Stomach smooth muscle (tissue), 2 donors: ENCODE results near the gene TRAK2.

Experiments used
- H3K27ac ChIP-seq: one replicate; pipeline ENCODE4 v1.7.0; 2013; ENCODE audit warnings: mild to moderate bottlenecking, low read length, inconsistent platforms
- H3K27me3 ChIP-seq, 2 donors: one replicate each; pipeline ENCODE4 v1.7.0; 2013; ENCODE audit warnings: low read length in 2 of 2; ENCODE audit not compliant: insufficient read depth in 2 of 2, control insufficient read depth in 1 of 2
- H3K36me3 ChIP-seq, 2 donors: one replicate each; pipeline ENCODE4 v1.7.0; 2013; ENCODE audit warnings: low read length in 2 of 2; ENCODE audit not compliant: control insufficient read depth in 2 of 2, insufficient read depth in 2 of 2
- H3K4me1 ChIP-seq: one replicate; pipeline ENCODE4 v1.7.0; 2013; ENCODE audit warnings: low read length; ENCODE audit not compliant: control insufficient read depth, insufficient read depth
- H3K4me3 ChIP-seq, 2 donors: one replicate each; pipeline ENCODE4 v1.7.0; 2013; ENCODE audit warnings: low read length in 2 of 2
- H3K9ac ChIP-seq, 2 donors: one replicate each; pipeline ENCODE4 v1.7.0; 2013; ENCODE audit warnings: low read length in 2 of 2, mild to moderate bottlenecking in 1 of 2
- H3K9me3 ChIP-seq, 2 donors: one replicate each; pipeline ENCODE4 v1.7.0; 2013; ENCODE audit warnings: low read length in 2 of 2; ENCODE audit not compliant: control insufficient read depth in 2 of 2
- donor health status: healthy.
- donor health status: Pancreatic carcinoma.

The TRAK2 gene

DNA sequence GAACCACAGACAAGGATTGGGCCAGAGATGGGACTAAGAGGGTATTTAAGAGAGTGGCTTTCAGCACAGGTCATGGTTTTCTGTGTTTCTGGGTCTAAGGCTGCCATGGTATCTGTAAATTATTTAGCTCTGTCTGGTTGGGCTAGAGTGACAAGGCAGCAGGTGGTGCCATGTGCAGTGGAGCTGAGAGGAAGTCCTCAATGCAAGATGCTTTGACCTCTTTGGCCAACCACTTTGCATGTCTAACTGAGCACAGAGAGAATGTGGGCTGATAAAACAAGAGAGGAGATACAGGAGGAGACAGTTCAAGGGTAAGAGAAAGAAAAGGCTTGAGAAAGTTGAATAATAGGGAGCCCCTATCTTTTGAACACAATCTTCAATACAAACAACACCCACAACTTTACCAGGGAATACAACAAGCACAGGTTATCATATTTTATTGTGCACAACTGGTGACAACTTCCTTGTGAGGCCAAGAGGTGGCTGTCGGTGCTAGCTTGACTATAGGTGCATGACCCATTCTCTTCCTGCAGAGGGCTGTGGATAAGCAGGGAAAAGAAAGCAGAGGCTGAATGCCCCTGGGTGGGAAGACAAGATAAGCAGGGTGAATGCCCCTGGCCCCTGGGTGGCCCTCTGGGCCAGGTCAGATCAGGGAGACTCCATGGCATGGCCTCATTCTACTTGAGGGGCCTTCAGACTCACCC is 106.4 kb downstream of the TRAK2 start:
- Histone ChIP-seq H3K36me3 (peaks cover 0 to 14% of the 10 kb centered on the region in 2 donors), H3K4me1 (no peaks in the 10 kb centered on the region), H3K4me3 (no peak overlapping the region)

DNA sequence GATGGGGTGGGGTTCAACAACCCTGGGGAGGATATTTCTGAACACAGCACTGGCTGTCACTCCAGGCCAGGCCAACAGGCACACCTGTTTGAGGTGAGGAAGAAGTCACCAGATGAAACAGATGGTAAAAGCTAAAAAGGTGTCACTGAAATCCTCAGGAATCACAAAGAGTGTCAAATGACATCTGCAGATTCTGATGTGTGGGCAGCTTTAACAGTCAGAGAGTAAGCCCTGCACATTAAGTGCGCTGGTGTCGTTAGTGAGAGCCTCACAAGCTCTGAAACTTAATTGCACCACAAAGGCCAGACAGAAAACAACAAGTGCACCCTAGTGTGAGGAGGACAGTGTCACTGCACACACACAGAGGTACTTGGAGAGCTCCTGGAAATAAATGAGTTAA is 107.7 kb downstream of the TRAK2 start:
- Histone ChIP-seq H3K4me1 (no peaks in the 10 kb centered on the region), H3K9ac (no peak overlapping the region), H3K4me3 (no peak overlapping the region), H3K9me3 (no peaks in the 10 kb centered on the region), H3K27me3 (no peaks in the 10 kb centered on the region), H3K27ac (no peak overlapping the region), H3K36me3 (peaks cover 0 to 14% of the 10 kb centered on the region in 2 donors)

More for the DNA sequence above, 106.4 kb downstream of the TRAK2 start:
- Histone ChIP-seq H3K27me3 (no peaks in the 10 kb centered on the region), H3K9me3 (no peaks in the 10 kb centered on the region), H3K27ac (no peak overlapping the region), H3K9ac (no peak overlapping the region)

DNA sequence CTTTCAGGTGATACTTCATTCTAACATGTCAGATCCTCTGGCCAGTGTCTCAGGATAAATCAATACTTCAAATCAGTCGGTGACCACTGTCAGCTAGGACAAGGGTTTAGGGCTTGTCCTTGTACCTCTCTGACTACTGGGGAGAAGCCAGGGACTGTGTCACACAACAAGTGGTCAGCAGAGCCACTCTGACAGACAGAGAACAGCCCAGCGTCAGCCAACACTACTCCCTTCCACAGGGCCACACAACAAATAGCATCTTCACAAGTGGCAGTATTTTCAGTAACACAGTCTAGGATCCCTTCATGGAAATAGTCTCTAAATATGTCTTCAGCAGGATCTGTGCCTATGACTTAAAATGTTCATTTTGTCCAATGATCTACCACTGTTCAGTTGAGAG is 108.3 kb downstream of the TRAK2 start:
- Histone ChIP-seq H3K27ac (no peak overlapping the region), H3K9ac (no peak overlapping the region), H3K4me3 (no peak overlapping the region), H3K9me3 (no peaks in the 10 kb centered on the region), H3K4me1 (no peaks in the 10 kb centered on the region), H3K36me3 (peaks cover 0 to 14% of the 10 kb centered on the region in 2 donors), H3K27me3 (no peaks in the 10 kb centered on the region)

DNA sequence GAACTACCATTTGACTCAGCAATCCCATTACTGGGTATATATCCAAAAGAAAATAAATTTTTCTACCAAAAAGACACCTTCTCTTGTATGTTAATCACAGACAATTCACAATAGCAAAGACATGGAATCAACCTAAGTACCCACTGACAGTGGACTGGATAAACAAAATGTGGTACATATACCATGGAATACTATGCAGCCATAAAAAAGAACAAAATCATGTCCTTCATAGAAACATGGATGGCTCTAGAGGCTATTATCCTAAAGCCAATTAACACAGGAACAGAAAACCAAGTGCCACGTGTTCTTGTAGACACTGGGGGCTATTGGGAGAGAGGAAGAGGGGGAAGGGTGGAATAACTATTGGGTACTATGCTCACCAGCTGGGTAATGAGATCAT is 121.8 kb downstream of the TRAK2 start:
- Histone ChIP-seq H3K9me3 (no peaks in the 10 kb centered on the region), H3K4me1 (no peaks in the 10 kb centered on the region), H3K9ac (no peak overlapping the region), H3K27ac (no peak overlapping the region), H3K4me3 (no peak overlapping the region), H3K27me3 (no peaks in the 10 kb centered on the region), H3K36me3 (no peaks in the 10 kb centered on the region)

DNA sequence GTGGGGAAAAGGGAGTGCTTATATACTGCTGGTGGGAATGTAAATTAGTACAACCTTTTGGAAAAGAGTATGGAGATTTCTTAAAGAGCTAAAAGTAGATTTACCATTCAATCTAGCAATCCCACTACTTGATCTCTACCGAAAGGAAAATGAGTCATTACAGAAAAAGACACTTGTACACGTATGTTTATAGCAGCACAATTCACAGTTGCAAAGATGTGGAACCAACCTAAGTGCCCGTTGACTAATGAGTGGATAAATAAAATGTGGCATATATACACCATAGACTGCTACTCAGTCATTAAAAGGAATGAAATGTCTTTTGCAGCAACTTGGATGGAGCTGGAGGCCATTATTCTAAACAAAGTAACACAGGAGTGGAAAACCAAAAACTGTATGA is 123.6 kb downstream of the TRAK2 start:
- H3K9ac ChIP-seq, result no peak overlapping the region
- no peaks in the 10 kb centered on the region for H3K4me1 ChIP-seq
- H3K36me3 ChIP-seq, result no peaks in the 10 kb centered on the region
- H3K9me3 ChIP-seq, result peaks cover 0 to 3% of the 10 kb centered on the region in 2 donors
- H3K4me3 ChIP-seq, result no peak overlapping the region
- no peaks in the 10 kb centered on the region for H3K27me3 ChIP-seq
- H3K27ac ChIP-seq, result no peak overlapping the region
